ENCODE data around the gene HS3ST5.
"Not testable (repeated sequence)": the region's sequence is repeated elsewhere in the genome, so short reads cannot be mapped to it uniquely, and the experiment has no call there.

HS3ST5 gene

DNA sequence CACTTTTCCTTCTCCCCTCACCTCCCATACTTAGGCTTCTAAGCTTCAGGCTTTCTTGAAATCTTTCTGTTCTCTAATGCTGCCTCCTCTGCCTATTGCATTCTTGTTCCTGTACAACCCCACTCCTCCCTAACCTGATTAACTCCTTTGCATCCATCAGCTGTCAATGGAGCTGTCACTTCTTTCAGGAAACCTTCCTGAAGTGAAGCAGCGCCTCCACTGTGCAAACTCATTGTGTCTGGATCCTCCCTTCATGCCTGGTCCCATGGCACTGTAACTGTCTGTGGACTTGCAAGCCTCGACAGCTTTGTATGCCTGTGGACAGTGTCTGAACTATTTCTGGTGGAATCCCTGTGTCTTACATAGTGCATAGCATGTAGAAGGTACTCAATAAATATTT is 185.0 kb downstream of the HS3ST5 start:
- DNase-seq (ENCODE audit: low spot score), result no peak
- TF ChIP-seq, protein P1, sequence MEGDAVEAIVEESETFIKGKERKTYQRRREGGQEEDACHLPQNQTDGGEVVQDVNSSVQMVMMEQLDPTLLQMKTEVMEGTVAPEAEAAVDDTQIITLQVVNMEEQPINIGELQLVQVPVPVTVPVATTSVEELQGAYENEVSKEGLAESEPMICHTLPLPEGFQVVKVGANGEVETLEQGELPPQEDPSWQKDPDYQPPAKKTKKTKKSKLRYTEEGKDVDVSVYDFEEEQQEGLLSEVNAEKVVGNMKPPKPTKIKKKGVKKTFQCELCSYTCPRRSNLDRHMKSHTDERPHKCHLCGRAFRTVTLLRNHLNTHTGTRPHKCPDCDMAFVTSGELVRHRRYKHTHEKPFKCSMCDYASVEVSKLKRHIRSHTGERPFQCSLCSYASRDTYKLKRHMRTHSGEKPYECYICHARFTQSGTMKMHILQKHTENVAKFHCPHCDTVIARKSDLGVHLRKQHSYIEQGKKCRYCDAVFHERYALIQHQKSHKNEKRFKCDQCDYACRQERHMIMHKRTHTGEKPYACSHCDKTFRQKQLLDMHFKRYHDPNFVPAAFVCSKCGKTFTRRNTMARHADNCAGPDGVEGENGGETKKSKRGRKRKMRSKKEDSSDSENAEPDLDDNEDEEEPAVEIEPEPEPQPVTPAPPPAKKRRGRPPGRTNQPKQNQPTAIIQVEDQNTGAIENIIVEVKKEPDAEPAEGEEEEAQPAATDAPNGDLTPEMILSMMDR (IDR thresholded peaks at IDR 0.05; ENCODE audit: extremely low read depth, missing control alignments), result no peak

DNA sequence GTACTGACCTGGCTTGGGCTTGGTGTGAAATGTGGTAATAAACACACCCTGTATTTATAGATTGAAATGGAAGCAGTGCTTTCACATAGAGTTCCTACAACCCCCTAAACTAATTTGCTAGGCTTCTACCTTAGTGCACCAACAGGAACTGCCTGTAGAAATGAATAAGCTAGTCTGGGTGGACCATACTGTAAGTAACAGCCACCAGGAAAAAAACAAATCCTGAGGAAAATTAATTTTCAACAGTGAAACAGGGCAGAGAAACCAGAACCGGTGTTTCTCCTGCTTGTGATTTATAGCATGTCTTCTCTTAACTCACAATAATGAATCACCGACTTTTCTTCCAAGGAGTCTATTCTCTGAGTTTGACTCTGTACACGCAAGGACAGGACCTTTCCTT is 187.1 kb downstream of the HS3ST5 start:
- TF ChIP-seq, protein P1 (IDR thresholded peaks at IDR 0.05; ENCODE audit: extremely low read depth, missing control alignments), result no peak
- DNase-seq (ENCODE audit: low spot score), result no peak

DNA sequence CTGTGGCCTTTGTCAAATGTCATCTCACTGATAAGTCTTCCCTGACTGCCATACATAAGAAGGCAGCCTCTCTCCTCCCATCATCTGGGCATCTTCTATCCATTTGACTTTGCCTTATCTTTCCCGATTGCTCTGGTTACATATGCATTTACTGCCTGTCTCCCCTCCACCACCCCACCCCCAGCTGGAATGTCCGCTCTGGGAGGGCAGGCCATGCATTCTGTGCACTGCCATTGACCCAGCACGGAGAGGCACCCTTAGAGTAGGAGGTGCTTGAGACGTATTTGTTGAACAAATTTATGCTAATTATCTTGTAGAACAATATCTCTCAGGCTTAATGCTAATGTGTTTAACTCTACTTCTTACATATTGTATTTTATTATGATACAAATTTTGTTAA is 188.0 kb downstream of the HS3ST5 start:
- DNase-seq (ENCODE audit: low spot score), result no peak
- TF ChIP-seq, protein P1 (IDR thresholded peaks at IDR 0.05; ENCODE audit: extremely low read depth, missing control alignments), result no peak

DNA sequence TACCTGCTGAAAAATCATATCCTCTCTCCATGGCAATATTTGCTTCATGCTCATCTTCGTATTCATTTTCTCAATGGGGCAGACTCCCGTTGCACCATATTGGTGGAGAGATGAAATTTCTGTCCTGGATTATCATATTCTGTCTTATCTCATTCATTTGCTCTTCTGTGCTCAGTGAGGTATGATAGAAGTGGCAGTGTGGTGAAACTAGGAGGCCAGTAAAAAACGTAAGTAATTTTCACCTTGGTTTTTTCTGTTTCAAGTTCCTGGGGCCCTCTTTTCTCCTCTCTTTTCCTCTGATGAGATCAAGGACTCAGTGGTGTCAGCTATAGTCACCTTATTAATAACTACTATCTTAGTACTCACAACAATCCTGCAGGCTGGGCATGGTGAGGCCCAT is 189.4 kb downstream of the HS3ST5 start:
- TF ChIP-seq, protein P1 (IDR thresholded peaks at IDR 0.05; ENCODE audit: extremely low read depth, missing control alignments), result no peak
- no peak for DNase-seq (ENCODE audit: low spot score)

DNA sequence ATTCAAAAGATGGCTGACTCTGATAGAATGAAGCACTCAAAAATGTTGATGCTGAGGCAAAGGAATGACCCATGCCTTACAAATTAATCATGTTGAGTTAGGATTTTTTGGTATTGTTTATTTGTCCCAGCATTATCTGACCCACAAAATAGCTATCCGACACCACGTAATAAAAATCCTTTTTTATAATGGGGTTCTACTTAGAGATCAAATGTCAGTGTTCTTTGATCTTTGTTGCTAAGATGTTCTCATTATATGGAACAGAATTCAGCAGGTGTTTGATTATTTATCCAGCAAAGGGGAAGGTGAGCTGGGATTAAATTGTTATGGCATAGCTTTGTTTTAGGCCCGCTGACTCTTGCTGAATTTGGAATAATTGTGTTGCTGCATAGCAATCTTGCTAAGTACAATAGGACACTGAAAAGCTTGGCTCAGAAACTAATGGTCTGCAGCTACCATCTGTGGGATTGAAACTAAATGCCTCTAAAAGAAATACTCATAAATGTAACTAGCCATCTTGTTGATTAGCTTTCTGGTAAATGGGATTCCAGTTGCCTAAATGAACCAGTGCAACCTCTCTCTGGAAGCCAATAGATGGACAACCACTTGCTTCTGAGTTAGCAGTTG is 191.6 kb downstream of the HS3ST5 start:
- no peak for DNase-seq (ENCODE audit: low spot score)
- TF ChIP-seq, protein P1 (IDR thresholded peaks at IDR 0.05; ENCODE audit: extremely low read depth, missing control alignments), result no peak

DNA sequence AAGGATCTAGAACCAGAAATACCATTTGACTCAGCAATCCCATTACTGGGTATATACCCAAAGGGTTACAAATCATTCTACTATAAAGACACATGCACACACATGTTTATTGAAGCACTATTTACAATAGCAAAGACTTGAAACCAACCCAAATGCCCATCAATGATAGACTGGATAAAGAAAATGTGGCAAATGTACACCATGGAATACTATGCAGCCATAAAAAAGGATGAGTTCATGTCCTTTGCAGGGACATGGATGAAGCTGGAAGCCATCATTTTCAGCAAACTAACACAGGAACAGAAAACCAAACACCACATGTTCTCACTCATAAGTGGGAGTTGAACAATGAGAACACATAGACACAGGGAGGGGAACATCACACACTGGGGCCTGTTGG is 193.6 kb downstream of the HS3ST5 start:
- not testable (repeated sequence) for DNase-seq (ENCODE audit: low spot score)

DNA sequence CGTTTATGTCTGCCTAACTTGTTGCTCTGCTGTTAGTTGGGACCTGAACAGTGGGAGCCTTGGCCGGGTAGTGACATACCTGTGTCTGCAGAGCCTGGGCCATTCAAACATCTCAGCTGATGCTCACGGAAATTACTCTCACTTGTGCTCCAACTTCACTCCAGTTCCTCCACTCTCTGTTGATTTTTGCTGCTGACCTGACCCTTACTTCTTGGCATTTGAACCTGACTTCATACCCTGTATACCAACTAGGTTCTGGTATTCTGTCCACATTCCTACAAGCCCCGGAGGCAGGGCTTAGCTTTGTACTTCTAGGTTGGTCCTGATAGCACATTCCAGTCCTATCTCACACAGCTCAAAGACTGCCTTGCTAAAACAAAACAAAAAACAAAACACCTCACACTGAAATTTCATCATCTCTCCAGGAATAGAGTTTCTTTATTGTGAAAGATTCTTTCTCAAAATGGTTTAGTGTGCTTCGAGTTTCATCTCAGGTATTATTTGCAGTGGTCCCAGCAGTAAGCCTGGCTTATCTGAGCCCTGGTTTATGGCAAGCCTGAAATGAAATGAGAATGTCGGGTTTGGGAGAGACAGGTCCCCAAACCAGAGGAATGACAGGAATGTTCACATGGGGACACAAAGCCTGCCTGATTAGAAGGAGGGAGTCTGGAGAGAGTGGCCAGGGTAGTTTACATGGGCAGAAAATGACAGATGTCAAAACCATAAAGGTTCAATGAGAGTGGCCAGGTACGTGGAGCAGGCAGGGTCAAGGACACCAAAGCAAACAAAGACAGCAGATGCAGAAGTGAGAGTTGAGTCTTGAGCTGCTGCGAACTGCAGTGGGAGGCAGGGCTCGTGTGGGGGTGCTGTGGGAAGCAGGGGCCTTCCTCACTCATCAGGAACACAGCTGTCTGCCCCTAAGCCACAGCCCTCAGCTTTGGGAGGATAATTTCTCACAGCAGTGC is 197.7 kb downstream of the HS3ST5 start:
- TF ChIP-seq, protein P1 (IDR thresholded peaks at IDR 0.05; ENCODE audit: extremely low read depth, missing control alignments), result no peak
- no peak for DNase-seq (ENCODE audit: low spot score)
